HepG2 (cell line): ENCODE data around the gene FAM222B. TPM values are rescaled to one million over a fixed set of nuclear protein-coding genes. Genes with fewer than 3 reads are reported as not detected.

Experiments used
- ATAC-seq: fragments of 200-7000 bp; cut with Tn5 transposase; 3 replicates; pipeline ENCODE4 v1.9.1; 2020; ENCODE audit warnings: mild to moderate bottlenecking, moderate library complexity
- BruUV-seq: library from RNA; stranded (reverse); fragments of 400-500 nt; replicated peaks from 2 replicates; lab custom pipeline; 2021; lab: Mats Ljungman, UMichigan
- CTCF ChIA-PET: fragments of 300-600 bp; formaldehyde crosslinking; extraction: SDS; loops from one replicate; lab custom pipeline; 2021; ENCODE audit warnings: low total read pairs, inconsistent platforms, low intra/inter-chr PET ratio; lab: Yijun Ruan, JAX
- POLR2A ChIA-PET: fragments of 350-600 bp; sonication (Branson Sonifier 250); formaldehyde crosslinking; loops from one replicate; lab custom pipeline; 2020; ENCODE audit warnings: antibody characterized with exemption, inconsistent platforms; lab: Yijun Ruan, JAX
- DNase-seq: peaks from one replicate; pipeline ENCODE4 v3.0.0-alpha.2; 2015; ENCODE audit warnings: low spot score
- FAIRE-seq: peaks from 3 replicates; lab custom pipeline; 2011; peaks lifted over from hg19 to GRCh38; lab: Jason Lieb, UNC
- H2AFZ ChIP-seq: one replicate; pipeline ENCODE4 v1.6.1; 2011; ENCODE audit warnings: low read length, inconsistent platforms
- H3K27ac ChIP-seq: fragments of 300-600 bp; 3 replicates; pipeline ENCODE4 v1.8.0; 2011; ENCODE audit warnings: mixed run types, mild to moderate bottlenecking, mixed read lengths, low read length, inconsistent platforms; ENCODE audit not compliant: insufficient read depth; ENCODE audit errors: extremely low read length
- H3K27me3 ChIP-seq, 2 experiments: fragments of 200-600 bp in 1 of 2; 2 replicates in 1 of 2; 3 replicates in 1 of 2; pipeline versions ENCODE4 v1.6.0 to v1.8.0; 2011; ENCODE audit warnings: low read length in 2 of 2, mild to moderate bottlenecking in 2 of 2, moderate library complexity in 2 of 2, inconsistent platforms in 1 of 2; ENCODE audit not compliant: insufficient read depth in 2 of 2, control insufficient read depth in 1 of 2
- H3K36me3 ChIP-seq, 2 experiments: fragments of 200-600 bp in 1 of 2; replicated peaks in 1 of 2; 2 replicates in 1 of 2; 3 replicates in 1 of 2; pipeline versions ENCODE4 v1.5.1 to v1.8.0; 2011; ENCODE audit warnings: low read length in 2 of 2, inconsistent platforms in 1 of 2; ENCODE audit not compliant: insufficient read depth in 2 of 2, control insufficient read depth in 1 of 2
- H3K4me1 ChIP-seq: 2 replicates; pipeline ENCODE4 v1.5.1; 2012; ENCODE audit warnings: low read length, inconsistent platforms; ENCODE audit not compliant: insufficient read depth
- H3K4me2 ChIP-seq: 2 replicates; pipeline ENCODE4 v1.6.0; 2011; ENCODE audit warnings: low read depth, low read length, inconsistent platforms
- H3K4me3 ChIP-seq, 3 experiments: fragments of 200-600 bp in 1 of 3; sonication (generic), shearing (Covaris generic) in 1 of 3; replicated peaks in 1 of 3; 2 replicates each; pipeline ENCODE4 v1.5.1; 2011 to 2016; ENCODE audit warnings: low read length in 3 of 3, inconsistent platforms in 2 of 3, low read depth in 2 of 3, mild to moderate bottlenecking in 2 of 3, control low read depth in 1 of 3, mixed read lengths in 1 of 3; ENCODE audit not compliant: insufficient read depth in 1 of 3
- H3K79me2 ChIP-seq: one replicate; pipeline ENCODE4 v1.6.1; 2011; ENCODE audit warnings: low read length, inconsistent platforms; ENCODE audit not compliant: insufficient read depth
- H3K9ac ChIP-seq: 2 replicates; pipeline ENCODE4 v1.6.0; 2011; ENCODE audit warnings: mild to moderate bottlenecking, low read depth, low read length, inconsistent platforms; ENCODE audit not compliant: insufficient read depth
- H3K9me3 ChIP-seq: 2 replicates; pipeline ENCODE4 v1.5.1; 2012; ENCODE audit warnings: mild to moderate bottlenecking, low read length
- H4K20me1 ChIP-seq: 2 replicates; pipeline ENCODE4 v1.6.0; 2011; ENCODE audit warnings: inconsistent platforms, mild to moderate bottlenecking, low read length, moderate library complexity; ENCODE audit not compliant: insufficient read depth
- CHD2 ChIP-seq: IDR thresholded peaks from 2 replicates; pipeline ENCODE4 v1.6.1; 2011; ENCODE audit warnings: low read depth, low read length, improper control_type of control experiment
- CREB1 ChIP-seq, 2 experiments: fragments of 450-650 bp in 1 of 2; IDR thresholded peaks; 2 replicates each; pipeline ENCODE4 v1.6.1; 2016 to 2017; ENCODE audit warnings: control low read depth in 1 of 2, mild to moderate bottlenecking in 1 of 2, missing compliant biosample characterization in 1 of 2, missing genetic modification characterization in 1 of 2
- HNRNPL ChIP-seq: fragments of 200-400 bp; formaldehyde crosslinking; IDR thresholded peaks from 2 replicates; pipeline ENCODE4 v1.6.1; 2017; ENCODE audit warnings: mild to moderate bottlenecking, low read depth, low read length
- MAX ChIP-seq: IDR thresholded peaks from 2 replicates; pipeline ENCODE4 v1.6.1; 2012; ENCODE audit warnings: inconsistent platforms
- MXI1 ChIP-seq: IDR thresholded peaks from 3 replicates; pipeline ENCODE4 v1.6.1; 2012; ENCODE audit warnings: low read depth, low read length, inconsistent platforms, borderline replicate concordance
- NCOR1 ChIP-seq: fragments of 200-600 bp; sonication (generic); IDR thresholded peaks from 2 replicates; pipeline ENCODE4 v1.7.0; 2017; ENCODE audit warnings: antibody characterized with exemption, low read length, borderline replicate concordance
- RNF2 ChIP-seq: fragments of 450-650 bp; conservative IDR thresholded peaks from 2 replicates; pipeline ENCODE4 v1.6.1; 2016; ENCODE audit warnings: low read depth
- RXRA ChIP-seq: sonication (generic); formaldehyde crosslinking; IDR thresholded peaks from 2 replicates; pipeline ENCODE4 v1.5.1; 2020; ENCODE audit warnings: missing genetic modification reagents
- ZNF740 ChIP-seq: sonication (generic); formaldehyde crosslinking; IDR thresholded peaks from 2 replicates; pipeline ENCODE4 v1.4.0; 2020; ENCODE audit warnings: missing genetic modification reagents
- WGBS: methylation state at CpG from one replicate; pipeline ENCODE4 v1.1.6; 2017; ENCODE audit warnings: low lambda C conversion rate; 5-methylcytosine and 5-hydroxymethylcytosine counted together
- in situ Hi-C: cut with HindIII; loops from 2 replicates; pipeline ENCODE4 v1.10.0; 2017; ENCODE audit warnings: low pct_unique_long_range_greater_than_20kb; ENCODE audit not compliant: extremely low pct_ligation_motif_present
- intact Hi-C: fragments of 100-400 bp; cut with micrococcal nuclease; formaldehyde crosslinking; loops from one replicate; pipeline ENCODE4 v1.10.0; 2022; ENCODE audit not compliant: unreplicated experiment
- polyA plus RNA-seq, 8 experiments: library from polyadenylated mRNA; depleted of rRNA in 3 of 8; stranded (reverse) in 7 of 8; unstranded in 1 of 8; fragments of >200 nt; fragmentation: Illumina TruSeq in 4 of 8; extraction: Trizol in 4 of 8; gene quantifications; 2 replicates each; pipeline versions ENCODE4 v1.2.1 to v1.2.3, GENCODE V29; 2011 to 2016; ENCODE audit warnings: low read depth in 4 of 8, missing spikeins in 1 of 8, mixed read lengths in 1 of 8; ENCODE audit not compliant: insufficient read depth in 1 of 8
- total RNA-seq, 5 experiments: library from RNA; depleted of rRNA; stranded (reverse); fragments of >200 nt; fragmentation: Illumina TruSeq; extraction: Trizol; gene quantifications; 2 replicates each; pipeline ENCODE4 v1.2.3, GENCODE V29; 2016; ENCODE audit warnings: low read depth in 1 of 5

Gene FAM222B
- total and polyA plus RNA-seq, 2 of the 13 experiments (the other 11 are each of a cell fraction or from before 2014, with no cell fraction given), result 3.5 to 7.3 TPM

GRCh38 chr17:28812748-28813377, 29.7 kb downstream of the FAM222B start:
- peaks cover 44% of the 10 kb centered on the region for H3K4me1 ChIP-seq
- TF ChIP-seq ZNF740 (CRISPR knock-in tag) (peak; percentile 8; the same call in 1 of the 2 replicates), MAX (0 out of 2 replicates have a peak, but pooled peaks have one; percentile 19), NCOR1 (peak; percentile 0; the same call in 1 of the 2 replicates), HNRNPL (0 out of 2 replicates have a peak, but pooled peaks have one; percentile 3), RXRA (CRISPR knock-in tag) (no peak), MXI1 (peak; percentile 4; the same call in 1 of the 3 replicates), CHD2 (0 out of 2 replicates have a peak, but pooled peaks have one; percentile 34), CREB1 (IDR thresholded peaks at IDR 0.05) (no peak), CREB1 (CRISPR knock-in tag; IDR thresholded peaks at IDR 0.05) (peak; percentile 62), RNF2 (no peak)
- no TSS peak for BruUV-seq
- peaks cover 48% of the 10 kb centered on the region for H3K79me2 ChIP-seq
- no peak for FAIRE-seq
- peak; percentile 54 for ATAC-seq
- WGBS, result 3% methylated on average over 10 of the region's 10 CpGs
- no peaks in the 10 kb centered on the region for H3K27me3 ChIP-seq
- H3K4me2 ChIP-seq, result peak overlapping the region; percentile 74
- H2AFZ ChIP-seq, result peak overlapping the region; percentile 63
- H3K9ac ChIP-seq, result peak overlapping the region; percentile 65
- H3K4me3 ChIP-seq, result peak overlapping the region; percentile 84 to 89 (median 87)
- CTCF ChIA-PET, result no interaction called here
- H3K27ac ChIP-seq, result peak overlapping the region; percentile 75
- no peaks in the 10 kb centered on the region for H3K9me3 ChIP-seq
- DNase-seq, result no peak
- H4K20me1 ChIP-seq, result peaks cover 6% of the 10 kb centered on the region; the same call in 1 of the 2 replicates
- H3K36me3 ChIP-seq, result no peaks in the 10 kb centered on the region
- in situ Hi-C loops (no loop called here), intact Hi-C loops (no loop called here)
- POLR2A ChIA-PET, result interaction anchor here (0.6 to 1.8 kb wide), 3 partner anchors 11 to 37 kb away, joined by 3 to 4 read pairs (median 4); no protein-coding TSS in a partner anchor
